ENCODE data around the gene GTF3C2.

GTF3C2 gene

DNA sequence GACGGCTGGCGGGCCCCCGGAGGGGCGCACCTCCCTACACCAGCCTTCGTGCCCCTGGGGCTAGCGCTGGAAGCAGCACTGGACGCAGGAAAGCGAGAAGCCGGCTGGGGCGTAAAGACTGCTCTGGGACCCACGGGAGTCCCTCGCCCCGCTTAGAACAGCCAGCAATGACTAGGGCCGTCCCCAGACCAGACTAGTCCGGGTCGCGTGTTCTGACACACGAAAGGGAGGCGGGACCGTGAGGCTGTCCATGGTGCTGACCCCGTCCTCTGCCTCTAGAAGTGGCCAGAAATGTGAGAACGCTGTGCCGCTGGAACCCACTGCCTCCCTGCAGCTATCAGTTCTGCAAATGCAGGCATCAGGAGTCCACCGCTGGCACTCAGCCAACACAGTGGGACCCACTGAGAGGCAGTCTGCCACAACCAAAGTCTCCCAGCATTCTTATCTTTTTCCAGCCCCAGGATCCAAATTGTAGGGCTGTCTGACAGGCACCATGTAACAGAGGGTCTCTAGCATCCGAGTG is 48.1 kb downstream of the GTF3C2 start, which contains the start of gene UCN:
TSS of gene UCN (minus strand) at position 87 of the 523 bp plus-strand sequence. CDS start 550 bp downstream, outside the sequence.
- no peak within 1 kb of the TSS for H3K4me3 ChIP-seq (ENCODE audit: low read depth, low read length)
- no peak for DNase-seq (ENCODE audit: low read depth)
- TF ChIP-seq, protein P1, sequence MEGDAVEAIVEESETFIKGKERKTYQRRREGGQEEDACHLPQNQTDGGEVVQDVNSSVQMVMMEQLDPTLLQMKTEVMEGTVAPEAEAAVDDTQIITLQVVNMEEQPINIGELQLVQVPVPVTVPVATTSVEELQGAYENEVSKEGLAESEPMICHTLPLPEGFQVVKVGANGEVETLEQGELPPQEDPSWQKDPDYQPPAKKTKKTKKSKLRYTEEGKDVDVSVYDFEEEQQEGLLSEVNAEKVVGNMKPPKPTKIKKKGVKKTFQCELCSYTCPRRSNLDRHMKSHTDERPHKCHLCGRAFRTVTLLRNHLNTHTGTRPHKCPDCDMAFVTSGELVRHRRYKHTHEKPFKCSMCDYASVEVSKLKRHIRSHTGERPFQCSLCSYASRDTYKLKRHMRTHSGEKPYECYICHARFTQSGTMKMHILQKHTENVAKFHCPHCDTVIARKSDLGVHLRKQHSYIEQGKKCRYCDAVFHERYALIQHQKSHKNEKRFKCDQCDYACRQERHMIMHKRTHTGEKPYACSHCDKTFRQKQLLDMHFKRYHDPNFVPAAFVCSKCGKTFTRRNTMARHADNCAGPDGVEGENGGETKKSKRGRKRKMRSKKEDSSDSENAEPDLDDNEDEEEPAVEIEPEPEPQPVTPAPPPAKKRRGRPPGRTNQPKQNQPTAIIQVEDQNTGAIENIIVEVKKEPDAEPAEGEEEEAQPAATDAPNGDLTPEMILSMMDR (IDR thresholded peaks at IDR 0.05; ENCODE audit: insufficient read depth, low read depth, low read length, missing control alignments): no peak

DNA sequence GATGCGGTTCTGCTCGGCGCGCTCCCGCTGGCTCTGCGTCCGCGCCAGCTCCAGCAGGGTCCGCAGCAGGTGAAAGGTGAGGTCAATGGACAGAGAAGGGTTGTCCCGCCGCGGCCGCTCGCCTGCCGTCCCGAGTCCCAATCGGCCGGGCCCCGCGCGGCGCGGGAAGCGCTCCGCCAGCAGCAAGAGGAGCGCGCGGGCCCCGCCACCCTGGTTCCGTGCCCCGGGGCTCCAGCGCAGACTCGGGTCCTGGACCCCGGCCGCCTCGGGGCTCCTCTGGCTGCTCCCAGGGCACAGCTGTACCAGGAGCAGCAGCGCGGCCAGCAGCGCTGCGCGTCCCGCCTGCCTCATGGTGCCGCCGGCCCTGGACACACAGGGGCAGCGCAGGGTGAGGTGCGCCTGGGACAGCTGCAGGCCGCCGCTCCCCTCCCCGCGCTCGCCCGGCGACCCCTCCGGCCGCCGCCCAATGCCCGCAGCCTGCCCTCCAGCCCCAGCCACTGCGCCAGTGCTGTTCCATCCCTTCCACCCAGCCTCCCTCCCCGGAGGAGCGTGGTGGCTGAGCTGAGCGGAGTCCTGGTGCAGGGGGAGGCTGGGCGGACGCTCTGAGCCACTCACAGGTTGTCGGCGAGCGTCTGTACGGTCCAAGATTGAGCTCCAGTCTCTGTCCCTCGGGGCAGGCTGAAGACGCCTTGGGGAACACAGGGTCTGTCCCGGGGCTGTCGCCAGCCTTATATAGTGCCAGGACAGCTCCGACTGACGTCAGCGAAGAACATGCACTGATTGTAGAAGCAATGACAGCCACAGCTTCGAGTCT is 48.8 kb downstream of the GTF3C2 start:
- DNase-seq (ENCODE audit: low read depth): no peak
- H3K4me3 ChIP-seq (ENCODE audit: low read depth, low read length): no peak overlapping the region
- TF ChIP-seq, protein P1 (IDR thresholded peaks at IDR 0.05; ENCODE audit: insufficient read depth, low read depth, low read length, missing control alignments): no peak

DNA sequence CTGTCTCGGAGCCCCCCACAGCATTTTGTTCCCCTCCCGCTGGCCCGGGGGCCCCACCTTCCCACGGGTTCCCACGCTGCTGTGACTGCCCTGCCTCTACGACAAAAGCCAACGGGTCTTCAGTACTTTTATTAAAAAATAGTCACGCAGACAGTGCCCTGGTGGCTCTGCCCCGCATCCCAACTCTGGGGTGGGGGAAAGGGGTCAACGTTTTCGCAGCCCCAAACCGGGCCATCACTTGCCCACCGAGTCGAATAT is 49.3 kb downstream of the GTF3C2 start:
- no peak overlapping the region for H3K4me3 ChIP-seq (ENCODE audit: low read depth, low read length)
- TF ChIP-seq, protein P1 (IDR thresholded peaks at IDR 0.05; ENCODE audit: insufficient read depth, low read depth, low read length, missing control alignments): no peak
- no peak for DNase-seq (ENCODE audit: low read depth)

- no peak for DNase-seq (ENCODE audit: low read depth)
- TF ChIP-seq, protein P1 (IDR thresholded peaks at IDR 0.05; ENCODE audit: insufficient read depth, low read depth, low read length, missing control alignments): no peak
- peak overlapping the region; percentile 17 for H3K4me3 ChIP-seq (ENCODE audit: low read depth, low read length)
Observed at GRCh38 chr2:27306573-27307286, 49.8 kb downstream of the GTF3C2 start.

- TF ChIP-seq, protein P1 (IDR thresholded peaks at IDR 0.05; ENCODE audit: insufficient read depth, low read depth, low read length, missing control alignments): no peak
- no peak overlapping the region; the same call in 1 of the 2 replicates for H3K4me3 ChIP-seq (ENCODE audit: low read depth, low read length)
- DNase-seq (ENCODE audit: low read depth): peak; percentile 19
Observed at GRCh38 chr2:27306136-27306535, 50.4 kb downstream of the GTF3C2 start.

DNA sequence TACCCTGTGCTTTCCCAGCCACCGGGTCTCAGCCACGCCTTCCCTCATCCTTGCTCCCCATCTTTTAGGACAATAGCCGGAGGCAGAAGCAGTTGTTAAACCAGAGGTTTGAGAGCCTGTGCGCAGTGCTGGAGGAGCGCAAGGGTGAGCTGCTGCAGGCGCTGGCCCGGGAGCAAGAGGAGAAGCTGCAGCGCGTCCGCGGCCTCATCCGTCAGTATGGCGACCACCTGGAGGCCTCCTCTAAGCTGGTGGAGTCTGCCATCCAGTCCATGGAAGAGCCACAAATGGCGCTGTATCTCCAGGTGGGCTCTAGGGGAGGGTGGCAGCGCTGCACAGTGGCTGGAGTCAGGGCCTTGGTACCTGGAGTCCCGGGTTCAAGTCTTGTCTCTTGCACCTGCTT is 51.0 kb downstream of the GTF3C2 start:
- TF ChIP-seq, protein P1 (IDR thresholded peaks at IDR 0.05; ENCODE audit: insufficient read depth, low read depth, low read length, missing control alignments): no peak
- H3K4me3 ChIP-seq (ENCODE audit: low read depth, low read length): no peak overlapping the region
- DNase-seq (ENCODE audit: low read depth): no peak
